Endothelial cell of umbilical vein (primary cell): ENCODE measurements around the gene LPIN1. TPM values are rescaled to one million over a fixed set of nuclear protein-coding genes. Genes with fewer than 3 reads are reported as not detected.

Experiments
- BruUV-seq: library from RNA; stranded (reverse); fragments of 400-500 nt; replicated peaks from 2 replicates; lab custom pipeline; 2021; lab: Mats Ljungman, UMichigan
- CTCF ChIA-PET: fragments of 300-600, 350-600 bp; sonication (Branson Sonifier 250); formaldehyde crosslinking; loops from one replicate; lab custom pipeline; 2021; ENCODE audit warnings: antibody characterized with exemption, inconsistent platforms; lab: Charles Lee
- POLR2A ChIA-PET: fragments of 300-600, 350-600 bp; sonication (Branson Sonifier 250); formaldehyde crosslinking; loops from one replicate; lab custom pipeline; 2021; ENCODE audit warnings: antibody characterized with exemption, inconsistent platforms; lab: Charles Lee
- DNase-seq: peaks from one replicate; pipeline ENCODE4 v3.0.0-alpha.2; 2011; ENCODE audit warnings: low read depth, low spot score
- FAIRE-seq: peaks from 2 replicates; lab custom pipeline; 2011; peaks lifted over from hg19 to GRCh38; lab: Jason Lieb, UNC
- H2AFZ ChIP-seq: 2 replicates; pipeline ENCODE4 v1.6.0; 2012; ENCODE audit warnings: low read depth, low read length, control low read depth, inconsistent platforms
- H3K27ac ChIP-seq: 2 replicates; pipeline ENCODE4 v1.5.1; 2011; ENCODE audit warnings: low read depth, mild to moderate bottlenecking, control low read depth, low read length, moderate library complexity; ENCODE audit not compliant: insufficient read depth
- H3K27me3 ChIP-seq, 2 experiments: 2 replicates each; pipeline versions ENCODE4 v1.6.0 to v1.6.1; 2011; ENCODE audit warnings: low read length in 2 of 2, mixed read lengths in 1 of 2; ENCODE audit not compliant: control insufficient read depth in 2 of 2, insufficient read depth in 2 of 2
- H3K36me3 ChIP-seq, 2 experiments: 2 replicates in 1 of 2; 3 replicates in 1 of 2; pipeline ENCODE4 v1.5.1; 2011; ENCODE audit warnings: low read length in 2 of 2, mild to moderate bottlenecking in 1 of 2, moderate library complexity in 1 of 2; ENCODE audit not compliant: control insufficient read depth in 2 of 2, insufficient read depth in 2 of 2; ENCODE audit errors: extremely low read depth in 1 of 2
- H3K4me1 ChIP-seq: 3 replicates; pipeline ENCODE4 v1.5.1; 2011; ENCODE audit warnings: mild to moderate bottlenecking, low read length; ENCODE audit not compliant: control insufficient read depth, insufficient read depth; ENCODE audit errors: extremely low read depth
- H3K4me2 ChIP-seq: 2 replicates; pipeline ENCODE4 v1.6.1; 2011; ENCODE audit warnings: low read length, control low read depth, mixed read lengths; ENCODE audit not compliant: insufficient read depth
- H3K4me3 ChIP-seq, 3 experiments: fragments of 200-600 bp in 1 of 3; sonication (generic), shearing (Covaris generic) in 1 of 3; replicated peaks in 1 of 3; 2 replicates each; pipeline ENCODE4 v1.5.1; 2011 to 2016; ENCODE audit warnings: control low read depth in 3 of 3, low read length in 3 of 3, mild to moderate bottlenecking in 2 of 3, inconsistent platforms in 1 of 3, low read depth in 1 of 3, moderate library complexity in 1 of 3; ENCODE audit not compliant: insufficient read depth in 1 of 3
- H3K79me2 ChIP-seq: 2 replicates; pipeline ENCODE4 v1.6.0; 2012; ENCODE audit warnings: low read length, inconsistent platforms; ENCODE audit not compliant: control insufficient read depth, insufficient read depth
- H3K9ac ChIP-seq: replicated peaks from 2 replicates; pipeline ENCODE3; 2011; ENCODE audit warnings: low read length, control low read depth; ENCODE audit not compliant: insufficient read depth; ENCODE audit errors: extremely low read depth
- H3K9me1 ChIP-seq: replicated peaks from 3 replicates; pipeline ENCODE4 v1.6.0; 2011; ENCODE audit warnings: mild to moderate bottlenecking, low read length; ENCODE audit not compliant: control insufficient read depth, insufficient read depth; ENCODE audit errors: extremely low read depth
- H3K9me3 ChIP-seq: replicated peaks from 2 replicates; pipeline ENCODE4 v1.5.1; 2012; ENCODE audit warnings: low read length, inconsistent platforms; ENCODE audit not compliant: control insufficient read depth, insufficient read depth
- H4K20me1 ChIP-seq: replicated peaks from 2 replicates; pipeline ENCODE3; 2011; ENCODE audit warnings: mild to moderate bottlenecking, low read length; ENCODE audit not compliant: control insufficient read depth, insufficient read depth; ENCODE audit errors: extremely low read depth
- EZH2 ChIP-seq: IDR thresholded peaks from 2 replicates; pipeline ENCODE4 v1.6.1; 2012; ENCODE audit warnings: borderline replicate concordance, low read depth, mild to moderate bottlenecking, moderate library complexity, low read length, inconsistent platforms; ENCODE audit not compliant: severe bottlenecking
- FOS ChIP-seq: IDR thresholded peaks from 2 replicates; pipeline ENCODE4 v1.6.1; 2011; ENCODE audit warnings: mild to moderate bottlenecking, low read length, moderate library complexity, borderline replicate concordance; ENCODE audit not compliant: insufficient read depth
- GATA2 ChIP-seq: IDR thresholded peaks from 2 replicates; pipeline ENCODE4 v1.7.0; 2011; ENCODE audit warnings: low read depth, mild to moderate bottlenecking, moderate library complexity, mixed read lengths, low read length; ENCODE audit not compliant: insufficient read length, insufficient read depth
- JUN ChIP-seq: IDR thresholded peaks from 2 replicates; pipeline ENCODE4 v1.6.1; 2011; ENCODE audit warnings: borderline replicate concordance, low read depth; ENCODE audit not compliant: insufficient read length, insufficient read depth
- MYC ChIP-seq: IDR thresholded peaks from one replicate; pipeline ENCODE4 v1.6.1; 2011; ENCODE audit warnings: mild to moderate bottlenecking, low read depth, low read length
- POLR2A ChIP-seq: IDR thresholded peaks from 2 replicates; pipeline ENCODE4 v1.6.1; 2012; ENCODE audit warnings: low read depth, mild to moderate bottlenecking, control low read depth, low read length
- POLR2AphosphoS5 ChIP-seq: IDR thresholded peaks from 2 replicates; pipeline ENCODE4 v1.6.1; 2012; ENCODE audit warnings: low read depth, mild to moderate bottlenecking, control low read depth, low read length, moderate library complexity; ENCODE audit not compliant: insufficient read depth
- dilution Hi-C: fragments of 300-500 bp; cut with MboI; formaldehyde crosslinking; loops from one replicate; pipeline ENCODE4 v1.15.0; 2019; ENCODE audit warnings: low sequenced_read_pairs; ENCODE audit not compliant: extremely low pct_ligation_motif_present
- intact Hi-C: fragments of 100-400 bp; cut with micrococcal nuclease; formaldehyde crosslinking; loops from one replicate; pipeline ENCODE4 v1.10.0; 2022
- polyA plus RNA-seq, 4 experiments: library from polyadenylated mRNA; depleted of rRNA in 3 of 4; stranded (reverse) in 3 of 4; unstranded in 1 of 4; fragments of >200 nt; gene quantifications; 2 replicates each; pipeline versions ENCODE4 v1.2.1 to v1.2.3, GENCODE V29; 2011 to 2012; ENCODE audit warnings: missing spikeins in 1 of 4
- total RNA-seq: library from RNA; stranded (reverse); gene quantifications from 2 replicates; pipeline ENCODE4 v1.2.3, GENCODE V29; 2021
- TF ChIP-seq, protein P1 (sequence below), 2 donors: IDR thresholded peaks; 1 replicate in 1 of 2; 2 replicates in 1 of 2; pipeline ENCODE4 v1.5.1; 2011; ENCODE audit warnings: low read length in 2 of 2, mild to moderate bottlenecking in 2 of 2, moderate library complexity in 2 of 2, control low read depth in 1 of 2, inconsistent platforms in 1 of 2, low read depth in 1 of 2; ENCODE audit not compliant: insufficient read depth in 1 of 2; ENCODE audit errors: extremely low read depth in 1 of 2
- TF ChIP-seq, protein P2 (sequence below): IDR thresholded peaks from 2 replicates; pipeline ENCODE4 v1.6.1; 2011; ENCODE audit not compliant: insufficient read depth, insufficient read length

The LPIN1 gene
- total and polyA plus RNA-seq, 2 donors (not counting 3 experiments of a cell fraction or from before 2014, with no cell fraction given): 26.6 to 80.4 TPM

DNA sequence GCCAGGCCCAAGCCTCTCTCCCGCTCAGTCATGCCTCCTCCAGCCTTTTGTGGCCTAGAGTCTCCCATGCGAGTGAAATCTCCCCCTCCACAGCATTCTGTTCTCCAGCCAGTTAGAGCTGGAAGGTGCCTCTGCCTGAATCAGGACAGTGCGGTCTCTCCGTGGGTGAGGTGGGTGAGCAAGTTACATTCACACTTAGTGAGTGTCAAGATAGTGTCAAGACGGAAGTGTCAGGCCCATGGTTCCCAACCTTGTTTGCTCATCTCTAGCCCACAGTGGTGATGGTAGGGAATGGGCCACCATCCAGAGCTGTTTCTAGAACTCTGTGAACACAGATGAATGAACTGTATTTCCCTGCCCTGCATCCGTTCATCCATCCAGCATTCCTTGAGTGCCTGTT is 59.5 kb downstream of the LPIN1 start:
- no TSS peak for BruUV-seq
- peaks cover 22 to 25% of the 10 kb centered on the region in 2 experiments for H3K36me3 ChIP-seq
- no peak overlapping the region for H3K9ac ChIP-seq
- H2AFZ ChIP-seq: no peak overlapping the region
- no peaks in the 10 kb centered on the region for H4K20me1 ChIP-seq
- H3K79me2 ChIP-seq: no peaks in the 10 kb centered on the region
- H3K9me1 ChIP-seq: no peaks in the 10 kb centered on the region
- H3K27me3 ChIP-seq: no peaks in the 10 kb centered on the region
- H3K4me3 ChIP-seq: no peak overlapping the region
- ChIA-PET POLR2A (no interaction called here), CTCF (interaction anchor here (0.8 to 2.0 kb wide), 2 partner anchors 23 to 26 kb away, joined by 5 read pairs; no protein-coding TSS in a partner anchor)
- no peak for TF ChIP-seq MYC
- TF ChIP-seq POLR2A: no peak
- no peak for TF ChIP-seq JUN
- no peak overlapping the region for H3K4me2 ChIP-seq
- H3K9me3 ChIP-seq: no peaks in the 10 kb centered on the region
- no peaks in the 10 kb centered on the region for H3K4me1 ChIP-seq
- H3K27ac ChIP-seq: no peak overlapping the region
- dilution Hi-C loops (no loop called here), intact Hi-C loops (no loop called here)
- no peak for DNase-seq
- no peak for FAIRE-seq

DNA sequence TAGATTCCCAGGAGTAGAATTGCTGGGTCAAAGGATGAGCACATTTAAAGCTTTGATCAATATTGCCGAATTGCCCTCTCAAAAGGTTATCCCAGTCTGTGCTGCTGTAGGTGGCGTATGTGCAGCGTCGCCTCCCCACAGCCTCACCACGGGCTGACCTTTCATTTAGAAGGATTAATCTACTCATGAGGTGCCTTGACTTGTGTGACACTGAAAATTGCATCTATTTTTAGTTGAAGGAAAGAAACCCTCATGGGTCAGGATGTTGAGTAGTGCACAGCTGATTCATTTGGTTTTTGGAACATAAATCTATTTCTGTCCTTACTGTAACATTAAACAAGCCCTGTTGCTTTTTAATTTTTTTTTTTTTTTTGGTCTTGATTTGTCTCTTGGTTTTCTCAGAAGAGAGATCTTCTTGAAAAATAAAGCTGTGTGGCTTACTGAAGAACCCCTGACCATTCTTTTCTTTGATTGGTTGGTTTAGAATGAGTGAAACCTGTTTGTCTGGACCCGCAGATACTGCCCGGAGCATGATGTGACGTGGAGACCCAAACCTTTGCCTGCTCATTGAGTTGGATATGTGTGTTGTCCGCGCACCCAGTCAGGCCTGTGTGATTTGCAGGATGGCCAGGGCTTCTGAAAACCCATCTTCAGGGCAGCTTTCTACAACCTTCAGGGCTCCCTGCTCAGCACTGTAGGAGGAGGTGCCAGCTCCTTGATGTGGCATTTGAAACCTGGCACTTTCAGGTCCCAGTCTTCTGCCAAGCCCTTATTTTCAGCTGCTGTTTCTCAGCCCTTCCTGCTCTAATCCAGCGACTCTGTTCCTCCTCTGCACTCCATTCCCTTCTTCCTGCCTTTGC is 61.0 kb downstream of the LPIN1 start:
- intact Hi-C loops: no loop called here
- no peaks in the 10 kb centered on the region for H3K9me1 ChIP-seq
- no peaks in the 10 kb centered on the region for H3K79me2 ChIP-seq
- TF ChIP-seq POLR2A: no peak
- no peak for TF ChIP-seq FOS
- no peak for TF ChIP-seq EZH2
- no peak for TF ChIP-seq GATA2
- no peak for TF ChIP-seq POLR2AphosphoS5
- TF ChIP-seq, protein P1, sequence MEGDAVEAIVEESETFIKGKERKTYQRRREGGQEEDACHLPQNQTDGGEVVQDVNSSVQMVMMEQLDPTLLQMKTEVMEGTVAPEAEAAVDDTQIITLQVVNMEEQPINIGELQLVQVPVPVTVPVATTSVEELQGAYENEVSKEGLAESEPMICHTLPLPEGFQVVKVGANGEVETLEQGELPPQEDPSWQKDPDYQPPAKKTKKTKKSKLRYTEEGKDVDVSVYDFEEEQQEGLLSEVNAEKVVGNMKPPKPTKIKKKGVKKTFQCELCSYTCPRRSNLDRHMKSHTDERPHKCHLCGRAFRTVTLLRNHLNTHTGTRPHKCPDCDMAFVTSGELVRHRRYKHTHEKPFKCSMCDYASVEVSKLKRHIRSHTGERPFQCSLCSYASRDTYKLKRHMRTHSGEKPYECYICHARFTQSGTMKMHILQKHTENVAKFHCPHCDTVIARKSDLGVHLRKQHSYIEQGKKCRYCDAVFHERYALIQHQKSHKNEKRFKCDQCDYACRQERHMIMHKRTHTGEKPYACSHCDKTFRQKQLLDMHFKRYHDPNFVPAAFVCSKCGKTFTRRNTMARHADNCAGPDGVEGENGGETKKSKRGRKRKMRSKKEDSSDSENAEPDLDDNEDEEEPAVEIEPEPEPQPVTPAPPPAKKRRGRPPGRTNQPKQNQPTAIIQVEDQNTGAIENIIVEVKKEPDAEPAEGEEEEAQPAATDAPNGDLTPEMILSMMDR (IDR thresholded peaks at IDR 0.05; ENCODE audit: extremely low read depth in 1 of 2, insufficient read depth in 1 of 2, low read depth in 1 of 2, low read length in 2 of 2): no peak
- no peak for TF ChIP-seq MYC
- TF ChIP-seq, protein P2, sequence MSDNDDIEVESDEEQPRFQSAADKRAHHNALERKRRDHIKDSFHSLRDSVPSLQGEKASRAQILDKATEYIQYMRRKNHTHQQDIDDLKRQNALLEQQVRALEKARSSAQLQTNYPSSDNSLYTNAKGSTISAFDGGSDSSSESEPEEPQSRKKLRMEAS: no peak
- no peak for TF ChIP-seq JUN
- H3K4me3 ChIP-seq: no peak overlapping the region
- BruUV-seq: no TSS peak
- H3K9me3 ChIP-seq: no peaks in the 10 kb centered on the region
- no peak overlapping the region for H3K27ac ChIP-seq
- H2AFZ ChIP-seq: no peak overlapping the region
- POLR2A ChIA-PET: no interaction called here
- FAIRE-seq: no peak
- peaks cover 18 to 27% of the 10 kb centered on the region in 2 experiments for H3K36me3 ChIP-seq
- H3K9ac ChIP-seq: no peak overlapping the region
- H3K4me2 ChIP-seq: no peak overlapping the region
- no peaks in the 10 kb centered on the region for H3K27me3 ChIP-seq
- no peaks in the 10 kb centered on the region for H4K20me1 ChIP-seq
- dilution Hi-C loops: no loop called here
- no peaks in the 10 kb centered on the region for H3K4me1 ChIP-seq
- no peak for DNase-seq
- CTCF ChIA-PET: interaction anchor here (0.8 to 2.0 kb wide), 2 partner anchors 8 to 22 kb away, joined by 3 to 5 read pairs; no protein-coding TSS in a partner anchor
